Measurements from ENCODE around the gene SMOC1.

The SMOC1 gene

DNA sequence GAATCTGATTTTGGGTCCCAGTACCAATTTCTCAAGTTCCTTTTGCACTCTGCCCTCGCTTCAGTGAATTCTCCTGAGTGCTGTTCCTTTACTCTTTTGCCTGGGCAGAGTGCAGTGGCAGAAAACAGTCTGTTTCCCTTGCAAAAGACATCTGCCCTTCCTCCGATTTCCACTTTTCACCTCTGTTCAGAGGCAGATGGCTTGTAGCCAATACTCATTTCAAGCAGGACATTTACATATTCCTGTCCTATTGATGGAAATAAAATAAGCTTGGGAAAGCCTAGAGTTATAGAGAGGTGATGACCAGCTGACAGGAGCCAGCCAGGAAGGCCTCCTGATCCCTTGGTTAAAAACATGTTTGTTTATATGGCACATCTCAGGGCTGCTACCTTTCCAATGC is 198.5 kb downstream of the SMOC1 start:
- in situ Hi-C loops (cut with MboI; ENCODE audit: low sequenced_read_pairs), result no loop called here

DNA sequence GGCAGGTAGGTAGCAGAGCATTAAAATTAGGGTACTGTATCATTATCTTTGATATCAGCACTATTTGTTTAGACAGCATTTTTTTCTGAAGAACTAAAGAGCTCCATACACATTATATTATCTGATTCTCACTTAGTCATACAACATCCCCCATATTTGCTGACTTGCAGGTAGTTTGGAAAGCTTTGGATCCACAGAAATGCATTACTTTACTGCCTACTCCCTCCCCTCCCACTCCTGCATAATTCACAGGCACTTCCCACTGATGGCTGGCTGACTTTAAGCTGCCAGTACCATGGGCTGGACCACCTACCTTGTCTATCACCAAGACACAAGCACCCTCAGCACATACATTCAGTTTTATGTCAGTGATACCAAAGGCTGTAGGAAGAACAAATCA is 199.1 kb downstream of the SMOC1 start:
- in situ Hi-C loops (cut with MboI; ENCODE audit: low sequenced_read_pairs), result no loop called here

DNA sequence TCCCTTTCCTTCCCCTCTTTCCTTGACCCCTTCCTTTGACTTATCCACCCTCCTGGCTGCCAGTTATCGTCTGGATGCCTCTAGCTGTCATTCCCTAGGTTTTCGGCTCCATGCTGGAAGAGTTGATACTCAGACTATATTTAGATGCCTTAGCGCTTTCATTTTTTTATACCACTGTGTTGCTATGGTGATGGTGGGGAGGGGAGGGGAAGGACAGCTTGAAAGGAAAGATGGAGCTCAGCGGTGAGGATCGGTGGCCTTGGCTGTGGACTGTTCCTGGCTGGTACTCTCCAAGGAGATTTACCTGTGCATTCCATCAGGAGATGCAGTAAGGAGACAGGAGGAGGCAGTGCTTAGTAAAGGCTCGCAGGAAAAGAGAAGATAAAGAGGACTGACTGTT is 200.9 kb downstream of the SMOC1 start:
- in situ Hi-C loops (cut with MboI; ENCODE audit: low sequenced_read_pairs), result no loop called here

Measured in HL-60/S4 (cell line).